Smooth muscle cell (in vitro differentiated cells): ENCODE measurements around the gene EPB41. TPM values are rescaled to one million over a fixed set of nuclear protein-coding genes. Genes with fewer than 3 reads are reported as not detected.

Source experiments
- DNase-seq: peaks from one replicate; lab custom pipeline; 2025; ENCODE audit not compliant: unreplicated experiment; lab: John Stamatoyannopoulos, UW
- H2AFZ ChIP-seq: fragments of 200-600 bp; sonication (generic); 2 replicates; pipeline ENCODE4 v1.6.0; 2016; ENCODE audit warnings: antibody characterized with exemption, low read depth, mild to moderate bottlenecking
- H3F3A ChIP-seq: fragments of 200-600 bp; sonication (generic); 2 replicates; pipeline ENCODE4 v1.6.0; 2017; ENCODE audit warnings: antibody characterized with exemption, low read depth
- H3K27ac ChIP-seq: fragments of 200-600 bp; sonication (generic); 2 replicates; pipeline ENCODE4 v1.5.1; 2016; ENCODE audit warnings: low read depth, mild to moderate bottlenecking
- H3K27me3 ChIP-seq: fragments of 200-600 bp; sonication (generic); 2 replicates; pipeline ENCODE4 v1.6.1; 2016; ENCODE audit warnings: low read depth, mild to moderate bottlenecking
- H3K36me3 ChIP-seq: fragments of 200-600 bp; sonication (generic); 2 replicates; pipeline ENCODE4 v1.5.1; 2016; ENCODE audit warnings: low read depth
- H3K4me1 ChIP-seq: fragments of 200-600 bp; sonication (generic); 2 replicates; pipeline ENCODE4 v1.5.1; 2016; ENCODE audit warnings: low read depth
- H3K4me2 ChIP-seq: fragments of 200-600 bp; sonication (generic); 2 replicates; pipeline ENCODE4 v1.6.0; 2016; ENCODE audit warnings: mild to moderate bottlenecking
- H3K4me3 ChIP-seq: fragments of 200-600 bp; sonication (generic); 2 replicates; pipeline ENCODE4 v1.5.1; 2016; ENCODE audit warnings: mild to moderate bottlenecking
- H3K79me2 ChIP-seq: fragments of 200-600 bp; sonication (generic); 2 replicates; pipeline ENCODE4 v1.6.0; 2016; ENCODE audit warnings: low read depth, mild to moderate bottlenecking
- H3K9ac ChIP-seq: fragments of 200-600 bp; sonication (generic); 2 replicates; pipeline ENCODE4 v1.6.0; 2016; ENCODE audit warnings: low read depth
- H3K9me3 ChIP-seq: fragments of 200-600 bp; sonication (generic); replicated peaks from 2 replicates; pipeline ENCODE4 v1.5.1; 2016; ENCODE audit warnings: low read depth
- H4K20me1 ChIP-seq: fragments of 200-600 bp; sonication (generic); 2 replicates; pipeline ENCODE4 v1.6.0; 2016; ENCODE audit warnings: low read depth
- CTCF ChIP-seq: fragments of 200-600 bp; sonication (generic); IDR thresholded peaks from 2 replicates; pipeline ENCODE4 v1.5.1; 2017; ENCODE audit warnings: borderline replicate concordance, mild to moderate bottlenecking, antibody characterized with exemption; ENCODE audit not compliant: insufficient read depth, poor library complexity, severe bottlenecking
- WGBS: methylation state at CpG from one replicate; pipeline ENCODE4 v1.1.7; 2016; ENCODE audit warnings: low lambda C conversion rate; 5-methylcytosine and 5-hydroxymethylcytosine counted together
- polyA plus RNA-seq: library from polyadenylated mRNA; unstranded; fragments of >200 nt; fragmentation: Nextera tagmentation; extraction: Ambion mirVana; gene quantifications from 2 replicates; pipeline ENCODE4 v1.2.1, GENCODE V29; 2016
- total RNA-seq: library from RNA; depleted of rRNA; stranded (reverse); fragments of >200 nt; gene quantifications from 2 replicates; pipeline ENCODE4 v1.2.3, GENCODE V29; 2014

Gene EPB41
- total and polyA plus RNA-seq, 2 experiments from 2014 or later = 4.7 to 20.2 TPM

DNA sequence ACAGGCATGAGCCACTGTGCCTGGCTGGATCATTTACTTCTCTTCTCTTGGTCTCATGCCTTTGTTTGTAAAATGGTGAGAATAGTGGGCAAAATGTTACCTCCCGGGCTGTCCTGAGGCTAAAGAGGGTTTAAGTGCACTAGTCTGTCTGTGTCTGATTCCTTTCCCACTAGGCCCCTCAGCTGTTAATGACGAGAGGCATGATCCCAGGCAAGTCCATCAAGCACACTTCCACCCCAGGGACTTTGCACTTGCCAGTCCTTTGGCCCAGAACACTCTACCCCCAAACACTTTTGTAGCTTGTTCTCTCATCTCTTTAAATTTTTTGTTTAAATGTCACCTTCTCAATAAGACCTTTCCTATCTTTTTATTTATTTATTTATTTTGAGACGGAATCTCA lies 13.8 kb upstream of the EPB41 start:
- no peak for DNase-seq
- H3K4me1 ChIP-seq = peaks cover 9% of the 10 kb centered on the region
- H4K20me1 ChIP-seq = peaks cover 34% of the 10 kb centered on the region
- 87% methylated on average over 3 of the region's 3 CpGs for WGBS
- no peak for TF ChIP-seq CTCF
- no peaks in the 10 kb centered on the region for H3K27me3 ChIP-seq
- no peaks in the 10 kb centered on the region for H3K36me3 ChIP-seq
- H3K4me3 ChIP-seq = no peak overlapping the region
- H3F3A ChIP-seq = no peaks in the 10 kb centered on the region
- H2AFZ ChIP-seq = no peak overlapping the region
- no peaks in the 10 kb centered on the region for H3K9me3 ChIP-seq
- H3K4me2 ChIP-seq = no peak overlapping the region
- H3K27ac ChIP-seq = no peak overlapping the region
- no peak overlapping the region for H3K9ac ChIP-seq
- H3K79me2 ChIP-seq = no peaks in the 10 kb centered on the region

- Histone ChIP-seq H3K4me1 (peaks cover 9% of the 10 kb centered on the region), H3K27ac (no peak overlapping the region), H3K9ac (no peak overlapping the region), H3F3A (no peaks in the 10 kb centered on the region), H3K4me3 (no peak overlapping the region), H2AFZ (no peak overlapping the region), H3K79me2 (no peaks in the 10 kb centered on the region), H3K27me3 (no peaks in the 10 kb centered on the region), H4K20me1 (peaks cover 29% of the 10 kb centered on the region), H3K36me3 (no peaks in the 10 kb centered on the region), H3K4me2 (no peak overlapping the region), H3K9me3 (no peaks in the 10 kb centered on the region)
- no peak for TF ChIP-seq CTCF
- WGBS = 96% methylated on average over 2 of the region's 2 CpGs
- no peak for DNase-seq
Observed at GRCh38 chr1:28902738-28903137, 11.6 kb upstream of the EPB41 start.

DNA sequence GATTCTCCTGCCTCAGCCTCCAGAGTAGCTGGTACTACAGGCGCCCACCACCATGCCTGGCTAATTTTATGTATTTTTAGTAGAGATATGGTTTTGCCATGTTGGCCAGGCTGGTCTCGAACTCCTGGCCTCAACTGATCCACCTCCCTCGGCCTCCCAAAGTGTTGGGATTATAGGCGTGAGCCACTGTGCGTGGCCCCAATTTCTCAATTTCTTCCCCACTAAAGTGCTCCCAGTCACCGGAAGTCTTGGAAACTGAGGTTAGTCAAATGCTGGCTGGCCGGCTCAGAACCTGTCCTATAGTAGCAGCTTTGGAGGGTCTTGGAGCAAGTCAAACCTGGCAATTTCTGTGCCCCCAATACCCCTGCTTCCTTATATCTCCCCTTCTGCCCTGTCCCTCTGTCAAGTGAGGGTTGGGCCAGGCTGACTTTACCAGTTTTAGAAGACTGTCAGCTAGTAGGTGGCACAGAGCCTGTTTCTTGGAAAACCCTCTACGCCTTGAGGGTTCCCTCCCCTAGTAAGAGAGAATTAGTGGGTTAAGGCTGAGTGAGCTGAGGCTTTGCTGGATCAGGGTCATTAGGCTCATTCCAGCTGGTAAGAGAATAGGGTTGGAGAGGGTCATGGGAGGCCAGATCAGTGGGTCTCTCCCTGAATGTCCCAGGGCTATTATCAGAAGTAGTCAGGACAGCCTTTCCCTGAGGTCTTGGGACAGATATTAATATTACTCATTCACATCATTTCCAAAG lies 8.3 kb upstream of the EPB41 start:
- WGBS = 92% methylated on average over 8 of the region's 8 CpGs
- TF ChIP-seq CTCF = no peak
- H3K4me1 ChIP-seq = no peaks in the 10 kb centered on the region
- no peaks in the 10 kb centered on the region for H3K79me2 ChIP-seq
- H3F3A ChIP-seq = no peaks in the 10 kb centered on the region
- H3K9ac ChIP-seq = no peak overlapping the region
- DNase-seq = no peak
- H3K4me2 ChIP-seq = no peak overlapping the region
- H3K27ac ChIP-seq = no peak overlapping the region
- peaks cover 23% of the 10 kb centered on the region for H4K20me1 ChIP-seq
- no peaks in the 10 kb centered on the region for H3K27me3 ChIP-seq
- no peaks in the 10 kb centered on the region for H3K9me3 ChIP-seq
- H3K4me3 ChIP-seq = no peak overlapping the region
- no peak overlapping the region for H2AFZ ChIP-seq
- H3K36me3 ChIP-seq = no peaks in the 10 kb centered on the region

- Histone ChIP-seq H2AFZ (no peak overlapping the region), H4K20me1 (peaks cover 14% of the 10 kb centered on the region), H3K9ac (no peak overlapping the region), H3K79me2 (no peaks in the 10 kb centered on the region), H3K27me3 (no peaks in the 10 kb centered on the region), H3F3A (peaks cover 7% of the 10 kb centered on the region), H3K27ac (no peak overlapping the region), H3K4me1 (peaks cover 5% of the 10 kb centered on the region), H3K9me3 (no peaks in the 10 kb centered on the region), H3K4me2 (no peak overlapping the region), H3K4me3 (no peak overlapping the region), H3K36me3 (no peaks in the 10 kb centered on the region)
- 98% methylated on average over 2 of the region's 2 CpGs for WGBS
- TF ChIP-seq CTCF = no peak
- no peak for DNase-seq
Observed at GRCh38 chr1:28909198-28909597, 5.2 kb upstream of the EPB41 start.
